K562 (cell line): ENCODE data around the gene MYL11. TPM values are rescaled to one million over a fixed set of nuclear protein-coding genes. Genes with fewer than 3 reads are reported as not detected.

Experiments used
- CHD2 ChIP-seq: IDR thresholded peaks from 2 replicates; pipeline ENCODE4 v1.6.1; 2011; ENCODE audit warnings: low read depth, low read length
- DACH1 ChIP-seq: fragments of 450-650 bp; IDR thresholded peaks from 2 replicates; pipeline ENCODE4 v1.6.1; 2018; ENCODE audit not compliant: partially characterized antibody
- HCFC1 ChIP-seq: IDR thresholded peaks from 2 replicates; pipeline ENCODE4 v1.6.1; 2012; ENCODE audit warnings: low read depth, low read length, improper control_type of control experiment
- JUND ChIP-seq, 2 experiments: IDR thresholded peaks; 2 replicates in 1 of 2; 3 replicates in 1 of 2; pipeline ENCODE4 v1.6.1; 2011; ENCODE audit warnings: borderline replicate concordance in 2 of 2, low read depth in 2 of 2, low read length in 2 of 2, improper control_type of control experiment in 1 of 2, missing biosample characterization in 1 of 2, missing genetic modification characterization in 1 of 2, missing genetic modification reagents in 1 of 2
- MAFK ChIP-seq: IDR thresholded peaks from 2 replicates; pipeline ENCODE4 v1.6.1; 2011; ENCODE audit warnings: low read length, improper control_type of control experiment
- MEIS2 ChIP-seq: fragments of 450-650 bp; IDR thresholded peaks from 2 replicates; pipeline ENCODE4 v1.6.1; 2014; ENCODE audit warnings: mild to moderate bottlenecking; ENCODE audit not compliant: partially characterized antibody
- MTA2 ChIP-seq: fragments of 450-650 bp; IDR thresholded peaks from 2 replicates; pipeline ENCODE4 v1.6.1; 2016; ENCODE audit warnings: low read depth
- MYC ChIP-seq, 2 experiments: fragments of 250-450 bp in 1 of 2; sonication (Bioruptor Pico) in 1 of 2; IDR thresholded peaks; 2 replicates each; pipeline versions ENCODE4 v1.5.1 to v1.6.1; 2012 to 2021; ENCODE audit warnings: low read depth in 2 of 2, borderline replicate concordance in 1 of 2, improper control_type of control experiment in 1 of 2, low read length in 1 of 2, mild to moderate bottlenecking in 1 of 2, moderate library complexity in 1 of 2
- NFE2 ChIP-seq: IDR thresholded peaks from 2 replicates; pipeline ENCODE4 v1.6.1; 2014; ENCODE audit warnings: antibody characterized with exemption, low read depth
- POU5F1 ChIP-seq: fragments of 150-350 bp; IDR thresholded peaks from 2 replicates; pipeline ENCODE4 v1.6.1; 2014; ENCODE audit warnings: borderline replicate concordance, low read length, low read depth, mild to moderate bottlenecking; ENCODE audit not compliant: partially characterized antibody
- RBM25 ChIP-seq: fragments of 200-400 bp; formaldehyde crosslinking; IDR thresholded peaks from 2 replicates; pipeline ENCODE4 v1.6.1; 2018; ENCODE audit warnings: low read length, low read depth, moderate library complexity; ENCODE audit not compliant: severe bottlenecking
- SIN3A ChIP-seq, 2 experiments: fragments of 150-350 bp in 1 of 2; IDR thresholded peaks; 2 replicates each; pipeline ENCODE4 v1.6.1; 2011 to 2016; ENCODE audit warnings: borderline replicate concordance in 2 of 2, low read depth in 2 of 2, low read length in 2 of 2, mild to moderate bottlenecking in 2 of 2, moderate library complexity in 2 of 2; ENCODE audit not compliant: control insufficient read depth in 1 of 2
- ZNF316 ChIP-seq: fragments of 450-650 bp; IDR thresholded peaks from 2 replicates; pipeline ENCODE4 v1.6.1; 2016
- ZNF785 ChIP-seq: fragments of 250-450 bp; sonication (Bioruptor Pico); IDR thresholded peaks from 2 replicates; pipeline ENCODE4 v1.4.0; 2020; ENCODE audit warnings: mild to moderate bottlenecking
- polyA plus RNA-seq, 8 experiments: library from polyadenylated mRNA; depleted of rRNA in 4 of 8; stranded (reverse) in 5 of 8; unstranded in 3 of 8; fragments of >200 nt; fragmentation: Nextera tagmentation in 2 of 8; fragmentation: Illumina TruSeq in 1 of 8; extraction: Ambion mirVana in 2 of 8; extraction: Trizol in 1 of 8; gene quantifications; 2 replicates each; pipeline versions ENCODE4 v1.2.1 to v1.2.3, GENCODE V29; 2011 to 2014; ENCODE audit warnings: inconsistent platforms in 1 of 8, missing spikeins in 1 of 8
- total RNA-seq, 7 experiments: library from RNA; depleted of rRNA in 6 of 7; stranded (reverse); fragments of >200 nt in 6 of 7; fragmentation: Illumina TruSeq in 2 of 7; extraction: Trizol in 2 of 7; gene quantifications; 2 replicates each; pipeline versions ENCODE4 v1.2.1 to v1.2.3, GENCODE V29; 2011 to 2021; ENCODE audit warnings: low replicate concordance in 1 of 7
- TF ChIP-seq, protein P1 (sequence below), 2 experiments: fragments of 450-650 bp; IDR thresholded peaks; 2 replicates each; pipeline ENCODE4 v1.6.1; 2018; ENCODE audit warnings: mild to moderate bottlenecking in 2 of 2, low read depth in 1 of 2; ENCODE audit not compliant: partially characterized antibody in 2 of 2
- TF ChIP-seq, protein P2 (sequence below), 3 experiments: fragments of 200-800 bp in 1 of 3; fragments of 250-450 bp in 1 of 3; fragments of 450-650 bp in 1 of 3; sonication (Bioruptor Pico) in 1 of 3; sonication (Bioruptor generic) in 1 of 3; formaldehyde crosslinking in 1 of 3; IDR thresholded peaks; 2 replicates each; pipeline versions ENCODE4 v1.6.1 to v1.8.0; 2016 to 2022; ENCODE audit warnings: mild to moderate bottlenecking in 2 of 3, missing genetic modification characterization in 2 of 3, missing compliant biosample characterization in 1 of 3, moderate library complexity in 1 of 3
- TF ChIP-seq, protein P3 (sequence below): sonication (generic); formaldehyde crosslinking; IDR thresholded peaks from 2 replicates; pipeline ENCODE4 v1.8.0; 2022; ENCODE audit warnings: mild to moderate bottlenecking, missing genetic modification reagents

MYL11 gene
- total and polyA plus RNA-seq, 9 of the 15 experiments (the other 6 are each of a cell fraction or from before 2014, with no cell fraction given), result 0.31 to 1.5 (median 0.73) TPM; not detected in 4

DNA sequence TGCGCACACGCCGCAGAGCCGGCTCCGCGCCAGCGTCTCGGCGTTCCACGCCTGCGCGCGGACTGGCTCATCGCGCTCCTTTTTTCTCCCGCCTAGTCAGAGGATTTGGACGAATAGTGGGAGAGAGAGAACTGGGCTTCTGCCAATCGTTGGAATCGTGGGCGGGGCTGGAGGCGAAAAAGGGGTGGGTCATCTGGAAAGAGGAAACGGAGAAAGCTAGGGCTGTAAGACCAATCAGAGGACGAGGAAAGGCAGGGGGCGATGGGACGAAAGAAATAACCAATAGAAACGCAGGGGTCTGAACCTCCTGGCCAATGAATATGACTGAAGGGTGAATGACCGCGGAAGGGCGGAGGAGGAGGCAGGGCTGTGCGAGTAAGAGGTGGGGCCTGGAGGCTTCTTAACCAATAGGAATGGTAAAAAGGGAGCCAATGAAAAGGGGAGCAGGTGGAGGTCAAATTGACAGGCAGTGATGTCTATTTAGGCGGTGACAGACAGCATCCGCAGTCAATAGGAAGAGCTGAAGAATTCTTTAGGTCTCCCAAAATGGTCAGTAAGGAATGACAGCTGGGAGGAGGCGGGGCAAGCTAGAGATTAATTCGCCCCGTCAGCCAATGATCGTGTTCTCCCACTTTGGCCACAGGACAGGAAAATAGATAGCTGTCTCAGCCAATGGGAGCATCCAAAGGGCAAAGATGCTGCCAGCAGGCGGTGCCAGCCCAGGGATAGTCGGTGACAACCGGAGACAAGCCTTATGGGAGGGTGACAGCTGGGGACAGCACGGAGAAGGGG is 4.0 kb upstream of the MYL11 start, which contains the start of gene TBC1D10B (continued):
- TF ChIP-seq, protein P1, sequence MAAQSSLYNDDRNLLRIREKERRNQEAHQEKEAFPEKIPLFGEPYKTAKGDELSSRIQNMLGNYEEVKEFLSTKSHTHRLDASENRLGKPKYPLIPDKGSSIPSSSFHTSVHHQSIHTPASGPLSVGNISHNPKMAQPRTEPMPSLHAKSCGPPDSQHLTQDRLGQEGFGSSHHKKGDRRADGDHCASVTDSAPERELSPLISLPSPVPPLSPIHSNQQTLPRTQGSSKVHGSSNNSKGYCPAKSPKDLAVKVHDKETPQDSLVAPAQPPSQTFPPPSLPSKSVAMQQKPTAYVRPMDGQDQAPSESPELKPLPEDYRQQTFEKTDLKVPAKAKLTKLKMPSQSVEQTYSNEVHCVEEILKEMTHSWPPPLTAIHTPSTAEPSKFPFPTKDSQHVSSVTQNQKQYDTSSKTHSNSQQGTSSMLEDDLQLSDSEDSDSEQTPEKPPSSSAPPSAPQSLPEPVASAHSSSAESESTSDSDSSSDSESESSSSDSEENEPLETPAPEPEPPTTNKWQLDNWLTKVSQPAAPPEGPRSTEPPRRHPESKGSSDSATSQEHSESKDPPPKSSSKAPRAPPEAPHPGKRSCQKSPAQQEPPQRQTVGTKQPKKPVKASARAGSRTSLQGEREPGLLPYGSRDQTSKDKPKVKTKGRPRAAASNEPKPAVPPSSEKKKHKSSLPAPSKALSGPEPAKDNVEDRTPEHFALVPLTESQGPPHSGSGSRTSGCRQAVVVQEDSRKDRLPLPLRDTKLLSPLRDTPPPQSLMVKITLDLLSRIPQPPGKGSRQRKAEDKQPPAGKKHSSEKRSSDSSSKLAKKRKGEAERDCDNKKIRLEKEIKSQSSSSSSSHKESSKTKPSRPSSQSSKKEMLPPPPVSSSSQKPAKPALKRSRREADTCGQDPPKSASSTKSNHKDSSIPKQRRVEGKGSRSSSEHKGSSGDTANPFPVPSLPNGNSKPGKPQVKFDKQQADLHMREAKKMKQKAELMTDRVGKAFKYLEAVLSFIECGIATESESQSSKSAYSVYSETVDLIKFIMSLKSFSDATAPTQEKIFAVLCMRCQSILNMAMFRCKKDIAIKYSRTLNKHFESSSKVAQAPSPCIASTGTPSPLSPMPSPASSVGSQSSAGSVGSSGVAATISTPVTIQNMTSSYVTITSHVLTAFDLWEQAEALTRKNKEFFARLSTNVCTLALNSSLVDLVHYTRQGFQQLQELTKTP (IDR thresholded peaks at IDR 0.05; ENCODE audit: low read depth in 1 of 2, partially characterized antibody in 2 of 2), result no peak
- TF ChIP-seq HCFC1, result peak; percentile 11; the same call in 1 of the 2 replicates
- TF ChIP-seq MTA2, result no peak
- TF ChIP-seq ZNF785 (CRISPR knock-in tag), result no peak
- TF ChIP-seq SIN3A (IDR thresholded peaks at IDR 0.05; ENCODE audit: borderline replicate concordance in 2 of 2, control insufficient read depth in 1 of 2, low read depth in 2 of 2, low read length in 2 of 2), result peak in 1 of 2 experiments; percentile 85; a peak in 1 of 4 replicates
- TF ChIP-seq DACH1, result peak; percentile 70
- peak; percentile 88 for TF ChIP-seq CHD2
- TF ChIP-seq, protein P2, sequence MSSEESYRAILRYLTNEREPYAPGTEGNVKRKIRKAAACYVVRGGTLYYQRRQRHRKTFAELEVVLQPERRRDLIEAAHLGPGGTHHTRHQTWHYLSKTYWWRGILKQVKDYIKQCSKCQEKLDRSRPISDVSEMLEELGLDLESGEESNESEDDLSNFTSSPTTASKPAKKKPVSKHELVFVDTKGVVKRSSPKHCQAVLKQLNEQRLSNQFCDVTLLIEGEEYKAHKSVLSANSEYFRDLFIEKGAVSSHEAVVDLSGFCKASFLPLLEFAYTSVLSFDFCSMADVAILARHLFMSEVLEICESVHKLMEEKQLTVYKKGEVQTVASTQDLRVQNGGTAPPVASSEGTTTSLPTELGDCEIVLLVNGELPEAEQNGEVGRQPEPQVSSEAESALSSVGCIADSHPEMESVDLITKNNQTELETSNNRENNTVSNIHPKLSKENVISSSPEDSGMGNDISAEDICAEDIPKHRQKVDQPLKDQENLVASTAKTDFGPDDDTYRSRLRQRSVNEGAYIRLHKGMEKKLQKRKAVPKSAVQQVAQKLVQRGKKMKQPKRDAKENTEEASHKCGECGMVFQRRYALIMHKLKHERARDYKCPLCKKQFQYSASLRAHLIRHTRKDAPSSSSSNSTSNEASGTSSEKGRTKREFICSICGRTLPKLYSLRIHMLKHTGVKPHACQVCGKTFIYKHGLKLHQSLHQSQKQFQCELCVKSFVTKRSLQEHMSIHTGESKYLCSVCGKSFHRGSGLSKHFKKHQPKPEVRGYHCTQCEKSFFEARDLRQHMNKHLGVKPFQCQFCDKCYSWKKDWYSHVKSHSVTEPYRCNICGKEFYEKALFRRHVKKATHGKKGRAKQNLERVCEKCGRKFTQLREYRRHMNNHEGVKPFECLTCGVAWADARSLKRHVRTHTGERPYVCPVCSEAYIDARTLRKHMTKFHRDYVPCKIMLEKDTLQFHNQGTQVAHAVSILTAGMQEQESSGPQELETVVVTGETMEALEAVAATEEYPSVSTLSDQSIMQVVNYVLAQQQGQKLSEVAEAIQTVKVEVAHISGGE (CRISPR knock-in tag; IDR thresholded peaks at IDR 0.05), result no peak; a peak in 1 of 6 replicates
- peak; percentile 38; the same call in 1 of the 2 replicates for TF ChIP-seq MAFK
- TF ChIP-seq JUND (IDR thresholded peaks at IDR 0.05; ENCODE audit: borderline replicate concordance, low read depth, low read length), result peak; percentile 37
- TF ChIP-seq JUND (tag; IDR thresholded peaks at IDR 0.05; ENCODE audit: borderline replicate concordance, low read depth, low read length), result peak; percentile 30; the same call in 1 of the 3 replicates
- peak; percentile 99 for TF ChIP-seq MEIS2
- TF ChIP-seq NFE2, result no peak
- TF ChIP-seq ZNF316, result peak; percentile 92
- TF ChIP-seq, protein P3, sequence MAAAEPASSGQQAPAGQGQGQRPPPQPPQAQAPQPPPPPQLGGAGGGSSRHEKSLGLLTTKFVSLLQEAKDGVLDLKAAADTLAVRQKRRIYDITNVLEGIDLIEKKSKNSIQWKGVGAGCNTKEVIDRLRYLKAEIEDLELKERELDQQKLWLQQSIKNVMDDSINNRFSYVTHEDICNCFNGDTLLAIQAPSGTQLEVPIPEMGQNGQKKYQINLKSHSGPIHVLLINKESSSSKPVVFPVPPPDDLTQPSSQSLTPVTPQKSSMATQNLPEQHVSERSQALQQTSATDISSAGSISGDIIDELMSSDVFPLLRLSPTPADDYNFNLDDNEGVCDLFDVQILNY, result no peak
- no peak for TF ChIP-seq POU5F1
- TF ChIP-seq RBM25, result peak; percentile 69
- peak; percentile 23 for TF ChIP-seq MYC (IDR thresholded peaks at IDR 0.05; ENCODE audit: low read depth, low read length)
- TF ChIP-seq MYC (CRISPR knock-in tag; IDR thresholded peaks at IDR 0.05; ENCODE audit: borderline replicate concordance, low read depth), result no peak
